HepG2 (cell line): ENCODE measurements around the gene DIP2C. TPM values are rescaled to one million over a fixed set of nuclear protein-coding genes. Genes with fewer than 3 reads are reported as not detected.

Source experiments
- ATAC-seq: fragments of 200-7000 bp; cut with Tn5 transposase; 3 replicates; pipeline ENCODE4 v1.9.1; 2020; ENCODE audit warnings: mild to moderate bottlenecking, moderate library complexity
- BruUV-seq: library from RNA; stranded (reverse); fragments of 400-500 nt; replicated peaks from 2 replicates; lab custom pipeline; 2021; lab: Mats Ljungman, UMichigan
- CTCF ChIA-PET: fragments of 300-600 bp; formaldehyde crosslinking; extraction: SDS; loops from one replicate; lab custom pipeline; 2021; ENCODE audit warnings: low total read pairs, inconsistent platforms, low intra/inter-chr PET ratio; lab: Yijun Ruan, JAX
- POLR2A ChIA-PET: fragments of 350-600 bp; sonication (Branson Sonifier 250); formaldehyde crosslinking; loops from one replicate; lab custom pipeline; 2020; ENCODE audit warnings: antibody characterized with exemption, inconsistent platforms; lab: Yijun Ruan, JAX
- DNase-seq: peaks from one replicate; pipeline ENCODE4 v3.0.0-alpha.2; 2015; ENCODE audit warnings: low spot score
- FAIRE-seq: peaks from 3 replicates; lab custom pipeline; 2011; peaks lifted over from hg19 to GRCh38; lab: Jason Lieb, UNC
- H2AFZ ChIP-seq: one replicate; pipeline ENCODE4 v1.6.1; 2011; ENCODE audit warnings: low read length, inconsistent platforms
- H3K27ac ChIP-seq: fragments of 300-600 bp; 3 replicates; pipeline ENCODE4 v1.8.0; 2011; ENCODE audit warnings: mixed run types, mild to moderate bottlenecking, mixed read lengths, low read length, inconsistent platforms; ENCODE audit not compliant: insufficient read depth; ENCODE audit errors: extremely low read length
- H3K27me3 ChIP-seq, 2 experiments: fragments of 200-600 bp in 1 of 2; 2 replicates in 1 of 2; 3 replicates in 1 of 2; pipeline versions ENCODE4 v1.6.0 to v1.8.0; 2011; ENCODE audit warnings: low read length in 2 of 2, mild to moderate bottlenecking in 2 of 2, moderate library complexity in 2 of 2, inconsistent platforms in 1 of 2; ENCODE audit not compliant: insufficient read depth in 2 of 2, control insufficient read depth in 1 of 2
- H3K36me3 ChIP-seq, 2 experiments: fragments of 200-600 bp in 1 of 2; replicated peaks in 1 of 2; 2 replicates in 1 of 2; 3 replicates in 1 of 2; pipeline versions ENCODE4 v1.5.1 to v1.8.0; 2011; ENCODE audit warnings: low read length in 2 of 2, inconsistent platforms in 1 of 2; ENCODE audit not compliant: insufficient read depth in 2 of 2, control insufficient read depth in 1 of 2
- H3K4me1 ChIP-seq: 2 replicates; pipeline ENCODE4 v1.5.1; 2012; ENCODE audit warnings: low read length, inconsistent platforms; ENCODE audit not compliant: insufficient read depth
- H3K4me2 ChIP-seq: 2 replicates; pipeline ENCODE4 v1.6.0; 2011; ENCODE audit warnings: low read depth, low read length, inconsistent platforms
- H3K4me3 ChIP-seq, 3 experiments: fragments of 200-600 bp in 1 of 3; sonication (generic), shearing (Covaris generic) in 1 of 3; replicated peaks in 1 of 3; 2 replicates each; pipeline ENCODE4 v1.5.1; 2011 to 2016; ENCODE audit warnings: low read length in 3 of 3, inconsistent platforms in 2 of 3, low read depth in 2 of 3, mild to moderate bottlenecking in 2 of 3, control low read depth in 1 of 3, mixed read lengths in 1 of 3; ENCODE audit not compliant: insufficient read depth in 1 of 3
- H3K79me2 ChIP-seq: one replicate; pipeline ENCODE4 v1.6.1; 2011; ENCODE audit warnings: low read length, inconsistent platforms; ENCODE audit not compliant: insufficient read depth
- H3K9ac ChIP-seq: 2 replicates; pipeline ENCODE4 v1.6.0; 2011; ENCODE audit warnings: mild to moderate bottlenecking, low read depth, low read length, inconsistent platforms; ENCODE audit not compliant: insufficient read depth
- H3K9me3 ChIP-seq: 2 replicates; pipeline ENCODE4 v1.5.1; 2012; ENCODE audit warnings: mild to moderate bottlenecking, low read length
- H4K20me1 ChIP-seq: 2 replicates; pipeline ENCODE4 v1.6.0; 2011; ENCODE audit warnings: inconsistent platforms, mild to moderate bottlenecking, low read length, moderate library complexity; ENCODE audit not compliant: insufficient read depth
- AKNA ChIP-seq: sonication (generic); formaldehyde crosslinking; IDR thresholded peaks from 2 replicates; pipeline ENCODE4 v1.4.0; 2020; ENCODE audit warnings: missing genetic modification reagents, borderline replicate concordance
- NR0B2 ChIP-seq: sonication (generic); formaldehyde crosslinking; IDR thresholded peaks from 2 replicates; pipeline ENCODE4 v1.4.0; 2020; ENCODE audit warnings: mild to moderate bottlenecking, missing genetic modification reagents
- STAT5B ChIP-seq: sonication (generic); formaldehyde crosslinking; IDR thresholded peaks from 2 replicates; pipeline ENCODE4 v1.4.0; 2020; ENCODE audit warnings: missing genetic modification reagents
- YY1 ChIP-seq: IDR thresholded peaks from 2 replicates; pipeline ENCODE4 v1.6.1; 2011; ENCODE audit warnings: low read length, low read depth, moderate library complexity, mild to moderate bottlenecking; ENCODE audit not compliant: insufficient read depth, insufficient replicate concordance
- ZNF225 ChIP-seq: sonication (generic); formaldehyde crosslinking; IDR thresholded peaks from 2 replicates; pipeline ENCODE4 v1.4.0; 2020; ENCODE audit warnings: mild to moderate bottlenecking, missing genetic modification reagents
- ZNF549 ChIP-seq: sonication (generic); formaldehyde crosslinking; IDR thresholded peaks from 2 replicates; pipeline ENCODE4 v1.5.0; 2020; ENCODE audit warnings: missing genetic modification reagents
- WGBS: methylation state at CpG from one replicate; pipeline ENCODE4 v1.1.6; 2017; ENCODE audit warnings: low lambda C conversion rate; 5-methylcytosine and 5-hydroxymethylcytosine counted together
- in situ Hi-C: cut with HindIII; loops from 2 replicates; pipeline ENCODE4 v1.10.0; 2017; ENCODE audit warnings: low pct_unique_long_range_greater_than_20kb; ENCODE audit not compliant: extremely low pct_ligation_motif_present
- intact Hi-C: fragments of 100-400 bp; cut with micrococcal nuclease; formaldehyde crosslinking; loops from one replicate; pipeline ENCODE4 v1.10.0; 2022; ENCODE audit not compliant: unreplicated experiment
- polyA plus RNA-seq, 8 experiments: library from polyadenylated mRNA; depleted of rRNA in 3 of 8; stranded (reverse) in 7 of 8; unstranded in 1 of 8; fragments of >200 nt; fragmentation: Illumina TruSeq in 4 of 8; extraction: Trizol in 4 of 8; gene quantifications; 2 replicates each; pipeline versions ENCODE4 v1.2.1 to v1.2.3, GENCODE V29; 2011 to 2016; ENCODE audit warnings: low read depth in 4 of 8, missing spikeins in 1 of 8, mixed read lengths in 1 of 8; ENCODE audit not compliant: insufficient read depth in 1 of 8
- total RNA-seq, 5 experiments: library from RNA; depleted of rRNA; stranded (reverse); fragments of >200 nt; fragmentation: Illumina TruSeq; extraction: Trizol; gene quantifications; 2 replicates each; pipeline ENCODE4 v1.2.3, GENCODE V29; 2016; ENCODE audit warnings: low read depth in 1 of 5

DIP2C gene
- total and polyA plus RNA-seq, 2 of the 13 experiments (the other 11 are each of a cell fraction or from before 2014, with no cell fraction given): 2.2 to 2.7 TPM

GRCh38 chr10:317926-318325 is 371.5 kb downstream of the DIP2C start:
- Histone ChIP-seq H3K4me2 (no peak overlapping the region), H4K20me1 (no peaks in the 10 kb centered on the region), H3K27me3 (no peaks in the 10 kb centered on the region), H3K79me2 (no peaks in the 10 kb centered on the region), H3K9ac (no peak overlapping the region), H3K4me3 (no peak overlapping the region), H3K9me3 (no peaks in the 10 kb centered on the region), H3K36me3 (peaks cover 3 to 12% of the 10 kb centered on the region in 2 experiments; a peak in 1 of 5 replicates), H3K4me1 (no peaks in the 10 kb centered on the region), H2AFZ (no peak overlapping the region), H3K27ac (no peak overlapping the region)
- TF ChIP-seq YY1: no peak
- TF ChIP-seq NR0B2 (CRISPR knock-in tag): no peak
- TF ChIP-seq AKNA (CRISPR knock-in tag): no peak
- no peak for TF ChIP-seq ZNF549 (CRISPR knock-in tag)
- TF ChIP-seq STAT5B: no peak
- no peak for TF ChIP-seq ZNF225 (CRISPR knock-in tag)
- in situ Hi-C loops: no loop called here
- ChIA-PET POLR2A (no interaction called here), CTCF (no interaction called here)
- DNase-seq (no peak), FAIRE-seq (no peak), ATAC-seq (no peak)
- WGBS: 96% methylated on average over 12 of the region's 12 CpGs
- no TSS peak for BruUV-seq
- intact Hi-C loops: no loop called here
